HG02798 (cell line): Measurements from ENCODE around the gene RFX2.
"Not testable (repeated sequence)": the region's sequence is repeated elsewhere in the genome, so short reads cannot be mapped to it uniquely, and the experiment has no call there.

Experiments used
- ATAC-seq: cut with Tn5 transposase; IDR thresholded peaks from one replicate; pipeline ENCODE4 v1.9.1; 2021; ENCODE audit warnings: mild to moderate bottlenecking; ENCODE audit not compliant: unreplicated experiment, poor library complexity

The RFX2 gene

GRCh38 chr19:6106643-6107294 lies 3.5 kb downstream of the RFX2 start:
- not testable (repeated sequence) for ATAC-seq

- no peak for ATAC-seq
Measured at GRCh38 chr19:6105444-6105843, 4.9 kb downstream of the RFX2 start.

GRCh38 chr19:6103894-6104293 lies 6.4 kb downstream of the RFX2 start:
- no peak for ATAC-seq

- no peak for ATAC-seq
Measured at GRCh38 chr19:6103217-6103644, 7.1 kb downstream of the RFX2 start.

- no peak for ATAC-seq
Measured at GRCh38 chr19:6101991-6102390, 8.3 kb downstream of the RFX2 start.

- ATAC-seq: no peak
Measured at GRCh38 chr19:6101291-6101825, 8.9 kb downstream of the RFX2 start.

- no peak for ATAC-seq
Measured at GRCh38 chr19:6100284-6100915, 9.9 kb downstream of the RFX2 start.

- no peak for ATAC-seq
Measured at GRCh38 chr19:6099599-6099998, 10.7 kb downstream of the RFX2 start.

- no peak for ATAC-seq
Measured at GRCh38 chr19:6099033-6099432, 11.3 kb downstream of the RFX2 start.

GRCh38 chr19:6098574-6098973 lies 11.7 kb downstream of the RFX2 start:
- no peak for ATAC-seq

GRCh38 chr19:6097911-6098310 lies 12.4 kb downstream of the RFX2 start:
- ATAC-seq: no peak

GRCh38 chr19:6095760-6096159 lies 14.5 kb downstream of the RFX2 start:
- ATAC-seq: no peak

GRCh38 chr19:6092329-6093286 lies 17.7 kb downstream of the RFX2 start:
- ATAC-seq: no peak

GRCh38 chr19:6091771-6092291 lies 18.5 kb downstream of the RFX2 start:
- ATAC-seq: no peak

GRCh38 chr19:6090634-6091033 lies 19.7 kb downstream of the RFX2 start:
- ATAC-seq: no peak

GRCh38 chr19:6088602-6089049 lies 21.7 kb downstream of the RFX2 start:
- ATAC-seq: no peak

- ATAC-seq: no peak
Measured at GRCh38 chr19:6087074-6087571, 23.2 kb downstream of the RFX2 start.

- no peak for ATAC-seq
Measured at GRCh38 chr19:6086068-6086788, 24.1 kb downstream of the RFX2 start.

GRCh38 chr19:6084821-6085220 lies 25.5 kb downstream of the RFX2 start:
- ATAC-seq: no peak

- no peak for ATAC-seq
Measured at GRCh38 chr19:6079107-6079506, 31.2 kb downstream of the RFX2 start.
